GM19238 (cell line): ENCODE results near the gene TRIB2.

Experiments
- DNase-seq: peaks from one replicate; pipeline ENCODE4 v3.0.0; 2011; ENCODE audit warnings: low spot score; ENCODE audit not compliant: insufficient read length

The TRIB2 gene

DNA sequence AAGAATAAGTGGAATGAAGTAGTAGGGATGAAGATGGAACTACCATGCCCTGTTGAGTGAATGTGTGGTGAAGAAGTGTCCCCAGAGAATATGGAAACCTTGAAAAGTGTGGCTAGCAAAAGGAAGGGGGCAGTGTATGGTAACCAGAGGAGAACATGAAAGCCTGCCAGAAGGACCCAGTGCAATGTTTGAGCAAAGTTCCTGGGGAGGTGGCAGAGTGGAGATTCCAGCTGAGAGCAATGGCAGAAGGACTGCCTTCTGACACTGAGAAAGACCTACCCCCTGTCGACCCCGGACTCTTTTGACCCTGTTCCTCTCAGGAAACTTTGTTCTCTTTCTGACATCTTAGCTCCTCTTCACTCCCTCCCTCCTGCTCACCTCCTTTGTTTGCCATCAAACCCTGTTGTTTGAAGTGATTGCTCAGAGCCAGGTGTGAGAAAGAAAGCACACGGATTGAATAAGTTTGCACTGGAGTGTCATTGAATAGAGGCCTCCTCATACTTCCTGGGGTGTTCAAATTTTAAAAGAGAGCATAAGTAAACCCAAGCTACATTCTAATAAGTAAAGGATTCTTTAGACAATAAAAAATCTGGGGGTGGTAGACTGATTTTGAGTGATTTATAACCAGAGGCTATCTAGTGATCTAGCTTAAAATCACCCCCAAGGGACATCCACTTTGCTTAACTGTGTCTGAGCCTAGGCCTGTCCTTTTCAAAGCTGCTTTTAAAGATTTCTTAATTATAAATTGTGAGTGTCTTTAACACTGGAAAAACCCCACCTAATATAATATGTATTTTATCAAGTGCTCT, 57.1 kb downstream of the TRIB2 start:
- DNase-seq, result no peak

DNA sequence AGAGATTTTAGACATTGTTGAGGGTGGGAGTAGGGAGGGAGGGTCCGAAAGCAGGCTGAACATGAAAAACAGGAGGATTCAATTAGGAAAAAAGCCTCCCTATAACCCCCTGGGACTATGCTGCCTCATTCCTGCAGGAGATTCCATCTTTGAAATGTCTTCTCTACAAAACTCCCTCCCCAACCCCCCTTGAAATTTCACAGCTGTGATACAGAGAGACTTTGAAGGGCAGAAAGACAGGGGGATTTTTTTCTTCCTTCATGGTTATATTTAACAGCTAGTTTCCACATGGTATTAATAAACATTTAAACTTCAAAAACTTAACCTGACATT, 57.6 kb downstream of the TRIB2 start:
- DNase-seq, result no peak

DNA sequence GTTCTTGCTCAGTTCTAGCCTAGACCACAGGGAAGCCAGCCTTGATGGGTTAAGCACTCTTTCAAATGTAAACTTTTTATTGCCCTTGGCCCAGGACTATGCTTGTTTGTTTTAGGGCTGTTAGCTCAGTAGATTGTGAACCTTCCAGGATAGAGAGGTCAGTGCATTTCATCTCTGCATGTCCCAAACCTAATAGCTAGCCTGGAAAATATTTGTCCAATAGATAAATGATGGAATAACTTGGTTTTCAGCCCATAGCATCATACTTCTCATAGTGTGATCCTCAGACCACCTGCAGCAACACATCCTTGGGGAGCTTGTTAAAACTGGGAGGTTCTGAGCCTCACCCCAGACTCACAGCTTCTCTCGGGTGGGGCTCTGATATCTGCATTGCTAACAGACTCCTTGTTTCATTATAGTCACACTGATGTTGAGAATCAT, 59.8 kb downstream of the TRIB2 start:
- DNase-seq, result no peak

- no peak for DNase-seq
Observed at GRCh38 chr2:12778369-12778768, 61.6 kb downstream of the TRIB2 start.

DNA sequence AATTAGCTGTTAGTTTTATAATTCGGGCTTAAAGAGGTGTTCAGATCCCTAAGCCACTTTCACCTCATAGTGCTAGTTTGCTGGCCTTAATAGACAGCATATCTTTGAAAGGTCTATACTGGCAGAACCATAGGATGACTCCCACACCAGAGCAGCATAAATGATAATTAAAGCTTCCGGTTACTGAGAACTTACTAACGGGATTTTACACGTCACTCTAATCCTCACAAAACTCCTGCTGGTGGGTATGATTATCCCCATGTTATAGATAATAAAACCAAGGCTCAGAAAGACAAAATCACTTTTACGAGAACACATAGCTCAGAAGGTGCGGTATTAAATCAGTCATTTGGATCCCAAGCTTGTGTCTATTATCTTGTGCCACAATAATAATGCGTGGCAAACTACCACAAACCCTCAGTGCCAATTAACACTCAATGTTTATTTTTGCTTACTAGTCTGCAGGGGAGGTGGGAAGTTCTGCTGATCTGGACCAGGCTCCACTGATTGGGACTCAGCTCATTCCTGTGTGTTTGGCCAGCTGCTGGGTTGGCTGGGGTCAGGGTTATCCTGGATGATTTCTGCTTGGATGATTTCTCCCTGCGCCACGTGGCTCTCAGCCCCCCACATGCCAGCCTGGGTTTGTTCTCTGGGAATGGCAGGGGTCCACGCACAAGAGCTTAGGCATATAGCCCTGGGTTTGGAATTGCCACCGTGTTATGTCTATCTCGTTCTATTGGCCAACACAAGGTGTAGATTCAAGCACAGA, 62.3 kb downstream of the TRIB2 start:
- no peak for DNase-seq

- DNase-seq, result no peak
Observed at GRCh38 chr2:12781329-12781728, 64.6 kb downstream of the TRIB2 start.

GRCh38 chr2:12787891-12788801, 71.4 kb downstream of the TRIB2 start:
- no peak for DNase-seq

GRCh38 chr2:12791906-12792305, 75.2 kb downstream of the TRIB2 start:
- no peak for DNase-seq
